A673 (cell line): ENCODE measurements around the gene ZBTB45. TPM values are rescaled to one million over a fixed set of nuclear protein-coding genes. Genes with fewer than 3 reads are reported as not detected.

Source experiments
- BruUV-seq: library from RNA; stranded (reverse); fragments of 400-500 nt; replicated peaks from 2 replicates; lab custom pipeline; 2021; lab: Mats Ljungman, UMichigan
- CTCF ChIA-PET: fragments of 300-600 bp; sonication (Branson Sonifier 250); formaldehyde crosslinking; loops from one replicate; lab custom pipeline; 2022; ENCODE audit warnings: antibody characterized with exemption; lab: Charles Lee
- POLR2A ChIA-PET: fragments of 300-600 bp; sonication (Branson Sonifier 250); formaldehyde crosslinking; loops from one replicate; lab custom pipeline; 2022; ENCODE audit warnings: antibody characterized with exemption; ENCODE audit not compliant: low non-redundant PET; lab: Charles Lee
- DNase-seq: peaks from one replicate; pipeline ENCODE4 v3.0.0-alpha.2; 2015; ENCODE audit warnings: low spot score
- H3K27ac ChIP-seq: fragments of 200-600 bp; sonication (generic); 2 replicates; pipeline ENCODE4 v1.5.1; 2016; ENCODE audit warnings: mixed run types, low read depth, mild to moderate bottlenecking, mixed read lengths, antibody characterized with exemption, low read length; ENCODE audit not compliant: poor library complexity, severe bottlenecking
- H3K27me3 ChIP-seq: fragments of 200-600 bp; sonication (generic); replicated peaks from 2 replicates; pipeline ENCODE4 v1.6.1; 2017; ENCODE audit warnings: mixed run types, low read depth, mild to moderate bottlenecking, mixed read lengths, antibody characterized with exemption, low read length; ENCODE audit not compliant: insufficient read depth, poor library complexity
- H3K36me3 ChIP-seq: fragments of 200-600 bp; sonication (generic); 2 replicates; pipeline ENCODE4 v1.6.1; 2016; ENCODE audit warnings: mixed run types, mild to moderate bottlenecking, mixed read lengths, antibody characterized with exemption, low read length; ENCODE audit not compliant: insufficient read depth, poor library complexity, severe bottlenecking
- H3K4me1 ChIP-seq: fragments of 200-600 bp; sonication (generic); 2 replicates; pipeline ENCODE4 v1.6.1; 2017; ENCODE audit warnings: mixed run types, mild to moderate bottlenecking, mixed read lengths, antibody characterized with exemption, low read length; ENCODE audit not compliant: insufficient read depth, poor library complexity, severe bottlenecking
- H3K4me3 ChIP-seq: fragments of 200-600 bp; sonication (generic); 2 replicates; pipeline ENCODE4 v1.5.1; 2016; ENCODE audit warnings: low read depth, mixed run types, mild to moderate bottlenecking, mixed read lengths, low read length; ENCODE audit not compliant: poor library complexity, severe bottlenecking
- H3K9me3 ChIP-seq: fragments of 200-600 bp; sonication (generic); 2 replicates; pipeline ENCODE4 v1.6.1; 2016; ENCODE audit warnings: mixed run types, low read depth, mild to moderate bottlenecking, mixed read lengths, antibody characterized with exemption, low read length; ENCODE audit not compliant: poor library complexity, severe bottlenecking
- CTCF ChIP-seq: fragments of 300-800, 200-600 bp; sonication (generic); conservative IDR thresholded peaks from 2 replicates; pipeline ENCODE4 v1.5.1; 2017; ENCODE audit warnings: low read depth, mild to moderate bottlenecking, antibody characterized with exemption, low read length, moderate library complexity, mixed read lengths
- EZH2 ChIP-seq: fragments of 200-600 bp; sonication (generic); IDR thresholded peaks from 2 replicates; pipeline ENCODE4 v1.6.1; 2017; ENCODE audit warnings: borderline replicate concordance, low read depth, mild to moderate bottlenecking, mixed read lengths, antibody characterized with exemption, low read length; ENCODE audit not compliant: poor library complexity, severe bottlenecking
- intact Hi-C: fragments of 100-400 bp; cut with micrococcal nuclease; formaldehyde crosslinking; loops from one replicate; pipeline ENCODE4 v1.10.0; 2022; ENCODE audit not compliant: unreplicated experiment
- total RNA-seq: library from RNA; stranded (reverse); gene quantifications from 2 replicates; pipeline ENCODE4 v1.2.3, GENCODE V29; 2021

The ZBTB45 gene
- total RNA-seq, 1 experiment from 2014 or later: 25.0 TPM

GRCh38 chr19:58498316-58499020 is 21.1 kb downstream of the ZBTB45 start:
- Histone ChIP-seq H3K27me3 (no peaks in the 10 kb centered on the region), H3K9me3 (no peaks in the 10 kb centered on the region), H3K27ac (peak overlapping the region; percentile 53), H3K36me3 (no peaks in the 10 kb centered on the region), H3K4me3 (peak overlapping the region; percentile 71), H3K4me1 (peaks cover 5% of the 10 kb centered on the region)
- no peak for DNase-seq
- TSS peak; percentile 75 for BruUV-seq
- TF ChIP-seq EZH2 (no peak), CTCF (no peak)
- ChIA-PET POLR2A (no interaction called here), CTCF (no interaction called here)
- intact Hi-C loops: no loop called here

GRCh38 chr19:58497634-58498170 is 21.9 kb downstream of the ZBTB45 start:
- Histone ChIP-seq H3K27ac (peak overlapping the region; percentile 53), H3K9me3 (no peaks in the 10 kb centered on the region), H3K36me3 (no peaks in the 10 kb centered on the region), H3K27me3 (no peaks in the 10 kb centered on the region), H3K4me1 (peaks cover 5% of the 10 kb centered on the region), H3K4me3 (no peak overlapping the region)
- intact Hi-C loops: no loop called here
- POLR2A ChIA-PET: no interaction called here
- no peak for DNase-seq
- CTCF ChIA-PET: interaction anchor here (0.5 kb wide), 1 partner anchor 12 kb away, joined by 3 read pairs; no protein-coding TSS in a partner anchor
- BruUV-seq: no TSS peak
- TF ChIP-seq EZH2 (no peak), CTCF (no peak)

GRCh38 chr19:58492265-58492664 is 27.3 kb downstream of the ZBTB45 start:
- no peaks in the 10 kb centered on the region for H3K4me1 ChIP-seq
- no peak for TF ChIP-seq CTCF
- no peak for TF ChIP-seq EZH2
- H3K27me3 ChIP-seq: no peaks in the 10 kb centered on the region
- no TSS peak for BruUV-seq
- no peaks in the 10 kb centered on the region for H3K9me3 ChIP-seq
- intact Hi-C loops: no loop called here
- ChIA-PET CTCF (no interaction called here), POLR2A (no interaction called here)
- no peak for DNase-seq
- no peak overlapping the region for H3K4me3 ChIP-seq
- no peak overlapping the region for H3K27ac ChIP-seq
- H3K36me3 ChIP-seq: no peaks in the 10 kb centered on the region
